SH-SY5Y (cell line): Measurements from ENCODE around the gene PDZD2.

Source experiments
- GATA2 ChIP-seq: IDR thresholded peaks from 2 replicates; pipeline ENCODE4 v1.6.1; 2011; ENCODE audit warnings: mild to moderate bottlenecking, low read depth, low read length
- GATA3 ChIP-seq: IDR thresholded peaks from 2 replicates; pipeline ENCODE4 v1.6.1; 2011; ENCODE audit warnings: low read depth, mild to moderate bottlenecking, low read length, moderate library complexity

- TF ChIP-seq GATA3 (no peak), GATA2 (no peak)
These were observed 343.7 kb downstream of the PDZD2 start for GRCh38 chr5:31982621-31983020.
